HG02884 (cell line): ENCODE results near the gene WWOX.

Source experiments
- ATAC-seq: cut with Tn5 transposase; IDR thresholded peaks from one replicate; pipeline ENCODE4 v1.9.1; 2021; ENCODE audit warnings: mild to moderate bottlenecking, moderate library complexity; ENCODE audit not compliant: unreplicated experiment

The WWOX gene

GRCh38 chr16:78218856-78219651, 119.6 kb downstream of the WWOX start:
- ATAC-seq, result no peak

GRCh38 chr16:78220571-78220970, 121.1 kb downstream of the WWOX start:
- ATAC-seq, result no peak

- ATAC-seq, result no peak
These were observed 122.4 kb downstream of the WWOX start for GRCh38 chr16:78221892-78222291.

- ATAC-seq, result no peak
These were observed 124.9 kb downstream of the WWOX start for GRCh38 chr16:78224342-78224741.

- no peak for ATAC-seq
These were observed 126.5 kb downstream of the WWOX start for GRCh38 chr16:78225919-78226318.

- no peak for ATAC-seq
These were observed 128.4 kb downstream of the WWOX start for GRCh38 chr16:78227855-78228254.

- ATAC-seq, result no peak
These were observed 129.2 kb downstream of the WWOX start for GRCh38 chr16:78228704-78229103.

- no peak for ATAC-seq
These were observed 131.4 kb downstream of the WWOX start for GRCh38 chr16:78230832-78231231.

GRCh38 chr16:78235168-78235800, 135.8 kb downstream of the WWOX start:
- ATAC-seq, result peak; percentile 90

- no peak for ATAC-seq
These were observed 136.4 kb downstream of the WWOX start for GRCh38 chr16:78235876-78236275.

GRCh38 chr16:78237841-78238240, 138.4 kb downstream of the WWOX start:
- ATAC-seq, result no peak

GRCh38 chr16:78240459-78241222, 141.2 kb downstream of the WWOX start:
- ATAC-seq, result no peak

GRCh38 chr16:78242239-78242630, 142.8 kb downstream of the WWOX start:
- ATAC-seq, result no peak

GRCh38 chr16:78244131-78244895, 144.9 kb downstream of the WWOX start:
- no peak for ATAC-seq

GRCh38 chr16:78246559-78246958, 147.1 kb downstream of the WWOX start:
- ATAC-seq, result no peak

- no peak for ATAC-seq
These were observed 149.6 kb downstream of the WWOX start for GRCh38 chr16:78249056-78249455.

GRCh38 chr16:78249832-78250231, 150.4 kb downstream of the WWOX start:
- ATAC-seq, result no peak

- no peak for ATAC-seq
These were observed 151.7 kb downstream of the WWOX start for GRCh38 chr16:78251115-78251514.

GRCh38 chr16:78252757-78253156, 153.3 kb downstream of the WWOX start:
- no peak for ATAC-seq

GRCh38 chr16:78254841-78255240, 155.4 kb downstream of the WWOX start:
- ATAC-seq, result no peak
